OCI-LY7 (cell line): Measurements from ENCODE around the gene RNF157. TPM values are rescaled to one million over a fixed set of nuclear protein-coding genes. Genes with fewer than 3 reads are reported as not detected.

Source experiments
- BruUV-seq: library from RNA; stranded (reverse); fragments of 400-500 nt; replicated peaks from 2 replicates; lab custom pipeline; 2021; lab: Mats Ljungman, UMichigan
- CTCF ChIA-PET: fragments of 300-600 bp; sonication (Branson Sonifier 250); formaldehyde crosslinking; loops from one replicate; lab custom pipeline; 2022; ENCODE audit warnings: antibody characterized with exemption; ENCODE audit not compliant: unreplicated experiment; lab: Charles Lee
- POLR2A ChIA-PET: fragments of 300-600 bp; sonication (Branson Sonifier 250); formaldehyde crosslinking; loops from one replicate; lab custom pipeline; 2022; ENCODE audit warnings: antibody characterized with exemption; lab: Charles Lee
- DNase-seq: peaks from one replicate; pipeline ENCODE4 v3.0.0-alpha.2; 2015; ENCODE audit warnings: low spot score
- H2AFZ ChIP-seq: fragments of 200-600 bp; sonication (generic), shearing (Covaris generic); 2 replicates; pipeline ENCODE4 v1.6.1; 2014; ENCODE audit warnings: mild to moderate bottlenecking, antibody characterized with exemption, low read length, moderate library complexity
- H3K27ac ChIP-seq: fragments of 200-600 bp; sonication (generic); 2 replicates; pipeline ENCODE4 v1.5.1; 2014; ENCODE audit warnings: mixed run types, low read depth, mild to moderate bottlenecking, moderate library complexity, low read length, inconsistent platforms; ENCODE audit not compliant: poor library complexity, severe bottlenecking
- H3K36me3 ChIP-seq: fragments of 200-600 bp; sonication (generic); 2 replicates; pipeline ENCODE4 v1.6.1; 2014; ENCODE audit warnings: mild to moderate bottlenecking, antibody characterized with exemption, low read length, moderate library complexity, mixed read lengths; ENCODE audit not compliant: insufficient read depth
- H3K4me1 ChIP-seq: fragments of 200-600 bp; sonication (generic); 2 replicates; pipeline ENCODE4 v1.5.1; 2014; ENCODE audit warnings: mild to moderate bottlenecking, low read length; ENCODE audit not compliant: insufficient read depth, poor library complexity, severe bottlenecking
- H3K4me2 ChIP-seq: fragments of 200-600 bp; sonication (generic); 2 replicates; pipeline ENCODE4 v1.6.1; 2014; ENCODE audit warnings: mild to moderate bottlenecking, low read length
- H3K4me3 ChIP-seq: fragments of 200-600 bp; sonication (generic); 2 replicates; pipeline ENCODE4 v1.5.1; 2014; ENCODE audit warnings: mild to moderate bottlenecking, low read depth, low read length; ENCODE audit not compliant: poor library complexity, severe bottlenecking
- H3K79me2 ChIP-seq: fragments of 200-600 bp; sonication (generic); 2 replicates; pipeline ENCODE4 v1.6.1; 2016; ENCODE audit warnings: low read depth, mild to moderate bottlenecking, low read length, moderate library complexity, mixed read lengths; ENCODE audit not compliant: insufficient read depth
- H3K9me2 ChIP-seq: fragments of 200-600 bp; sonication (generic); 2 replicates; pipeline ENCODE4 v1.6.1; 2016; ENCODE audit warnings: mild to moderate bottlenecking, low read length, mixed read lengths; ENCODE audit not compliant: insufficient read depth
- H3K9me3 ChIP-seq: fragments of 200-600 bp; sonication (generic); 2 replicates; pipeline ENCODE4 v1.6.1; 2014; ENCODE audit warnings: mild to moderate bottlenecking, mixed run types, low read length, mixed read lengths
- H4K20me1 ChIP-seq: fragments of 200-600 bp; sonication (generic); 2 replicates; pipeline ENCODE4 v1.6.1; 2014; ENCODE audit warnings: mild to moderate bottlenecking, antibody characterized with exemption, low read length, moderate library complexity, mixed read lengths; ENCODE audit not compliant: insufficient read depth
- EZH2phosphoT487 ChIP-seq: fragments of 200-600 bp; sonication (generic); IDR thresholded peaks from 2 replicates; pipeline ENCODE4 v1.6.1; 2018; ENCODE audit warnings: low read depth, borderline replicate concordance, mild to moderate bottlenecking, mixed run types, antibody characterized with exemption, low read length, moderate library complexity, mixed read lengths
- intact Hi-C: fragments of 100-400 bp; cut with micrococcal nuclease; formaldehyde crosslinking; loops from one replicate; pipeline ENCODE4 v1.10.0; 2022; ENCODE audit not compliant: unreplicated experiment
- total RNA-seq, 2 experiments: library from RNA; depleted of rRNA in 1 of 2; stranded (reverse); fragments of >200 nt in 1 of 2; shearing (Covaris generic) in 1 of 2; gene quantifications; 2 replicates each; pipeline ENCODE4 v1.2.3, GENCODE V29; 2014 to 2022
- TF ChIP-seq, protein P1 (sequence below): fragments of 200-600 bp; sonication (generic); conservative IDR thresholded peaks from 2 replicates; pipeline ENCODE4 v1.5.1; 2014; ENCODE audit warnings: mild to moderate bottlenecking, antibody characterized with exemption, low read length, moderate library complexity, mixed read lengths

The RNF157 gene
- total RNA-seq, 2 experiments from 2014 or later: 0.28 to 1.3 TPM

DNA sequence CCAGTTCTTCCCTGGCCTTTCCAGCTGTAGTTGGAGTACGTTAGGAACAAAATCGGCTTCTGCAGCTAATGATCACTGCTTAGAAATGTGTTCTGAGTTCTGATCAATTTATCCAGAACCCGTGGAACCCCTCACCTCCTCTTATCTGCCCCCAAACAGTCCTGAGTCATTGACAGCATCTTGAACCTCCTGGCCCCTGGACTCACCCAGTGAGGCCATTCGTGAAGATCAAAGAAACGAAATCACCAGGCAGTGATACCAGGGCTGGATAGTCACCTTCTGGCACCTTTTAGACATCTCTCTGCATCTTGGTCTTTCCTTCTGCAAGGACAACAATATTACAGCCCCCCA is 119.7 kb downstream of the RNF157 start:
- Histone ChIP-seq H3K4me2 (no peak overlapping the region), H4K20me1 (no peaks in the 10 kb centered on the region), H3K9me2 (no peaks in the 10 kb centered on the region), H2AFZ (no peak overlapping the region), H3K4me1 (peaks cover 22% of the 10 kb centered on the region), H3K4me3 (no peak overlapping the region), H3K36me3 (no peaks in the 10 kb centered on the region), H3K9me3 (no peaks in the 10 kb centered on the region), H3K27ac (no peak overlapping the region), H3K79me2 (no peaks in the 10 kb centered on the region)
- intact Hi-C loops: loop anchor here (1.0 kb wide), 3 partner anchors 62 to 179 kb away; no protein-coding TSS in a partner anchor
- ChIA-PET POLR2A (no interaction called here), CTCF (interaction anchor here (0.5 to 1.4 kb wide), 4 partner anchors 30 to 166 kb away, joined by 4 to 12 read pairs (median 6); no protein-coding TSS in a partner anchor)
- no TSS peak for BruUV-seq
- no peak for DNase-seq
- TF ChIP-seq EZH2phosphoT487: no peak
- TF ChIP-seq, protein P1, sequence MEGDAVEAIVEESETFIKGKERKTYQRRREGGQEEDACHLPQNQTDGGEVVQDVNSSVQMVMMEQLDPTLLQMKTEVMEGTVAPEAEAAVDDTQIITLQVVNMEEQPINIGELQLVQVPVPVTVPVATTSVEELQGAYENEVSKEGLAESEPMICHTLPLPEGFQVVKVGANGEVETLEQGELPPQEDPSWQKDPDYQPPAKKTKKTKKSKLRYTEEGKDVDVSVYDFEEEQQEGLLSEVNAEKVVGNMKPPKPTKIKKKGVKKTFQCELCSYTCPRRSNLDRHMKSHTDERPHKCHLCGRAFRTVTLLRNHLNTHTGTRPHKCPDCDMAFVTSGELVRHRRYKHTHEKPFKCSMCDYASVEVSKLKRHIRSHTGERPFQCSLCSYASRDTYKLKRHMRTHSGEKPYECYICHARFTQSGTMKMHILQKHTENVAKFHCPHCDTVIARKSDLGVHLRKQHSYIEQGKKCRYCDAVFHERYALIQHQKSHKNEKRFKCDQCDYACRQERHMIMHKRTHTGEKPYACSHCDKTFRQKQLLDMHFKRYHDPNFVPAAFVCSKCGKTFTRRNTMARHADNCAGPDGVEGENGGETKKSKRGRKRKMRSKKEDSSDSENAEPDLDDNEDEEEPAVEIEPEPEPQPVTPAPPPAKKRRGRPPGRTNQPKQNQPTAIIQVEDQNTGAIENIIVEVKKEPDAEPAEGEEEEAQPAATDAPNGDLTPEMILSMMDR: no peak

DNA sequence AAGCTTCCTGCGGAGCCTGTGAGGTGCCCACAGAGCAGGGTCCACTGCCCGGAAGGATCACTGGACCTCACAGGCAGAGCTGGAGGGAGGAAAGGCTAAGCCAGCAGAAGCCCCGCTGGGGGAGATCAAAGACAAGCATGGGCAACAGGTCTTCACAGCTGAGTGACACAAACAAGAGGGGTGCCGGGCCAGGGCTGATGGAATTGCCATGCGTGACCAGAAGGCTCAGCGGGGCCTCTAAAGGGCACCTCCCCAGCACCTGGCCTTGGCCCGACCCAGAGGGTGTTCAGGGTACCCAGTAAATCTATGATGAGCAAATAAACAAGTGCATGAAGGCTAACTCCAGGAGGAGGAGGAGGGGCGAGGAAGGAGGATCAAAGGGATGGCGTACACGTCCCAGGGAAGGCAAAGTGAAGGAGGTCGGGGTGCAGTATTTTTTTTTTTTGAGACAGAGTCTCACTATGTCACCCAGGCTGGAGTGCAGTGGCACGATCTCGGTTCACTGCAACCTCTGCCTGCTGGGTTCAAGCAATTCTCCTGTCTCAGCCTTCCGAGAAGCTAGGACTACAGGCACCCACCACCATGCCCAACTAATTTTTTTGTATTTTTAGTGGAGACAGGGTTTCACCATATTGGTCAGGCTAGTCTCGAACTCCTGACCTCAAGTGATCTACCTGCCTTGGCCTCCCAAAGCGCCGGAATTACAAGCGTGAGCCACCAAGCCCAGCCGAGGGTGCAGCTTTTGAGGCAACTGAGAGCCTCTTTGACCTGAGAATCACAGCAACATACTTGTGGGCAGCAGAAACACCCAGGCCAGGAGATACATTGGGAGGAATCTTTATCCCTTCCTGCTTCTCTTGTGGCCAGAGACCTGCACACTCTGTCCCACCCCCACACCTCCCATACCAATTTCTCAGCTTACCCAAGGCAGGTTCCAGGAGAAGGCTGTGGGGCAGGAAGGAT is 120.6 kb downstream of the RNF157 start:
- Histone ChIP-seq H3K9me3 (no peaks in the 10 kb centered on the region), H3K4me1 (peaks cover 22% of the 10 kb centered on the region), H3K9me2 (no peaks in the 10 kb centered on the region), H2AFZ (no peak overlapping the region), H3K36me3 (no peaks in the 10 kb centered on the region), H3K79me2 (no peaks in the 10 kb centered on the region), H3K27ac (no peak overlapping the region), H4K20me1 (no peaks in the 10 kb centered on the region), H3K4me2 (no peak overlapping the region), H3K4me3 (no peak overlapping the region)
- CTCF ChIA-PET: interaction anchor here (0.5 to 1.4 kb wide), 5 partner anchors 62 to 167 kb away, joined by 3 to 12 read pairs (median 4); no protein-coding TSS in a partner anchor
- intact Hi-C loops: no loop called here
- POLR2A ChIA-PET: interaction anchor here (0.5 kb wide), 1 partner anchor 73 kb away, joined by 5 read pairs; no protein-coding TSS in a partner anchor
- no peak for DNase-seq
- BruUV-seq: no TSS peak
- TF ChIP-seq, protein P1: no peak
- no peak for TF ChIP-seq EZH2phosphoT487
